PC-3 (cell line): ENCODE data around the gene SRRM2. TPM values are rescaled to one million over a fixed set of nuclear protein-coding genes. Genes with fewer than 3 reads are reported as not detected.

Experiments
- ATAC-seq: fragments of 200-7000 bp; cut with Tn5 transposase; 2 replicates; pipeline ENCODE4 v1.9.1; 2020; ENCODE audit warnings: mild to moderate bottlenecking, moderate library complexity
- BruUV-seq: library from RNA; stranded (reverse); fragments of 400-500 nt; replicated peaks from 2 replicates; lab custom pipeline; 2021; lab: Mats Ljungman, UMichigan
- CTCF ChIA-PET: fragments of 300-600 bp; sonication (Branson Sonifier 250); formaldehyde crosslinking; loops from one replicate; lab custom pipeline; 2022; ENCODE audit warnings: antibody characterized with exemption; lab: Charles Lee
- POLR2A ChIA-PET: fragments of 300-600 bp; sonication (Branson Sonifier 250); formaldehyde crosslinking; loops from one replicate; lab custom pipeline; 2022; ENCODE audit warnings: antibody characterized with exemption; ENCODE audit not compliant: unreplicated experiment; lab: Charles Lee
- DNase-seq: peaks from one replicate; pipeline ENCODE4 v3.0.0-alpha.2; 2015
- H2AFZ ChIP-seq: fragments of 300-600 bp; sonication (generic); 2 replicates; pipeline ENCODE4 v1.6.0; 2016; ENCODE audit warnings: antibody characterized with exemption, low read length
- H3F3A ChIP-seq: fragments of 300-600 bp; sonication (generic); one replicate; pipeline ENCODE4 v1.6.0; 2017; ENCODE audit warnings: antibody characterized with exemption, low read length, control low read depth, mild to moderate bottlenecking; ENCODE audit not compliant: unreplicated experiment
- H3K27ac ChIP-seq: fragments of 300-600 bp; sonication (generic); 2 replicates; pipeline ENCODE4 v1.5.1; 2016; ENCODE audit warnings: mild to moderate bottlenecking, low read length
- H3K27me3 ChIP-seq: fragments of 300-600 bp; sonication (generic); 2 replicates; pipeline ENCODE4 v1.6.1; 2016; ENCODE audit warnings: low read length, mixed read lengths
- H3K36me3 ChIP-seq: fragments of 300-600 bp; sonication (generic); 2 replicates; pipeline ENCODE4 v1.6.1; 2016; ENCODE audit warnings: low read depth, mixed run types, low read length, mixed read lengths
- H3K4me1 ChIP-seq: fragments of 300-600 bp; sonication (generic); 2 replicates; pipeline ENCODE4 v1.5.1; 2016; ENCODE audit warnings: low read length; ENCODE audit not compliant: insufficient read depth
- H3K4me2 ChIP-seq: fragments of 300-600 bp; sonication (generic); 2 replicates; pipeline ENCODE4 v1.6.0; 2016; ENCODE audit warnings: low read length
- H3K4me3 ChIP-seq: fragments of 300-600 bp; sonication (generic); 2 replicates; pipeline ENCODE4 v1.5.1; 2016; ENCODE audit warnings: mild to moderate bottlenecking, low read length, mixed read lengths
- H3K79me2 ChIP-seq: fragments of 300-600 bp; sonication (generic); 2 replicates; pipeline ENCODE4 v1.6.1; 2017; ENCODE audit warnings: low read length, mixed read lengths
- H3K9ac ChIP-seq: fragments of 300-600 bp; sonication (generic); 2 replicates; pipeline ENCODE4 v1.6.0; 2016; ENCODE audit warnings: mild to moderate bottlenecking, low read length
- H3K9me2 ChIP-seq: fragments of 300-600 bp; sonication (generic); replicated peaks from 2 replicates; pipeline ENCODE4 v1.6.1; 2016; ENCODE audit warnings: mixed run types, low read length, mixed read lengths
- H3K9me3 ChIP-seq: fragments of 300-600 bp; sonication (generic); 2 replicates; pipeline ENCODE4 v1.6.1; 2016; ENCODE audit warnings: low read length, mixed read lengths
- H4K20me1 ChIP-seq: fragments of 300-600 bp; sonication (generic); 2 replicates; pipeline ENCODE4 v1.6.1; 2016; ENCODE audit warnings: low read length, mixed read lengths
- CTCF ChIP-seq: fragments of 300-600 bp; sonication (generic); conservative IDR thresholded peaks from 2 replicates; pipeline ENCODE4 v1.5.1; 2017; ENCODE audit warnings: antibody characterized with exemption, low read depth, mild to moderate bottlenecking, low read length
- EZH2 ChIP-seq: fragments of 300-600 bp; sonication (generic); IDR thresholded peaks from one replicate; pipeline ENCODE4 v1.6.1; 2017; ENCODE audit warnings: antibody characterized with exemption, mild to moderate bottlenecking, low read length; ENCODE audit not compliant: unreplicated experiment
- EZH2phosphoT487 ChIP-seq: fragments of 300-600 bp; sonication (generic); IDR thresholded peaks from 2 replicates; pipeline ENCODE4 v1.6.1; 2018; ENCODE audit warnings: mild to moderate bottlenecking, antibody characterized with exemption, low read length, borderline replicate concordance
- intact Hi-C: fragments of 100-400 bp; cut with micrococcal nuclease; formaldehyde crosslinking; loops from 2 replicates; pipeline ENCODE4 v1.9.0; 2023
- total RNA-seq: library from RNA; depleted of rRNA; stranded (reverse); fragments of >200 nt; gene quantifications from 2 replicates; pipeline ENCODE4 v1.2.3, GENCODE V29; 2014

SRRM2 gene
- total RNA-seq, 1 experiment from 2014 or later, result 72.6 TPM

- intact Hi-C loops, result no loop called here
- Histone ChIP-seq H3K4me3 (no peak overlapping the region), H3K9me3 (no peaks in the 10 kb centered on the region), H3F3A (no peaks in the 10 kb centered on the region), H4K20me1 (no peaks in the 10 kb centered on the region), H3K79me2 (no peaks in the 10 kb centered on the region), H3K4me2 (no peak overlapping the region), H3K27ac (no peak overlapping the region), H3K9ac (no peak overlapping the region), H3K36me3 (no peaks in the 10 kb centered on the region), H3K27me3 (no peaks in the 10 kb centered on the region), H3K9me2 (no peaks in the 10 kb centered on the region), H2AFZ (no peak overlapping the region), H3K4me1 (no peaks in the 10 kb centered on the region)
- ATAC-seq, result no peak
- ChIA-PET CTCF (no interaction called here), POLR2A (no interaction called here)
- TF ChIP-seq EZH2phosphoT487 (no peak), CTCF (no peak), EZH2 (no peak)
- DNase-seq, result no peak
- no TSS peak for BruUV-seq
These were observed 12.6 kb upstream of the SRRM2 start for GRCh38 chr16:2739625-2740430.

GRCh38 chr16:2740476-2740875 is 12.0 kb upstream of the SRRM2 start:
- ChIA-PET CTCF (no interaction called here), POLR2A (no interaction called here)
- no peaks in the 10 kb centered on the region for H3K9me2 ChIP-seq
- H3K27me3 ChIP-seq, result no peaks in the 10 kb centered on the region
- no peaks in the 10 kb centered on the region for H3K4me1 ChIP-seq
- H3K9me3 ChIP-seq, result no peaks in the 10 kb centered on the region
- no TSS peak for BruUV-seq
- ATAC-seq (no peak), DNase-seq (no peak)
- intact Hi-C loops, result no loop called here
- H3K79me2 ChIP-seq, result no peaks in the 10 kb centered on the region
- TF ChIP-seq EZH2, result no peak
- no peak for TF ChIP-seq EZH2phosphoT487
- TF ChIP-seq CTCF, result no peak
- H3K9ac ChIP-seq, result no peak overlapping the region
- no peak overlapping the region for H3K4me2 ChIP-seq
- no peaks in the 10 kb centered on the region for H3F3A ChIP-seq
- H3K4me3 ChIP-seq, result no peak overlapping the region
- H3K36me3 ChIP-seq, result no peaks in the 10 kb centered on the region
- H2AFZ ChIP-seq, result no peak overlapping the region
- no peak overlapping the region for H3K27ac ChIP-seq
- no peaks in the 10 kb centered on the region for H4K20me1 ChIP-seq

GRCh38 chr16:2741168-2741567 is 11.3 kb upstream of the SRRM2 start:
- POLR2A ChIA-PET, result no interaction called here
- no peaks in the 10 kb centered on the region for H3K79me2 ChIP-seq

More at GRCh38 chr16:2741168-2741567, 11.3 kb upstream of the SRRM2 start:
- Histone ChIP-seq H3K4me2 (no peak overlapping the region), H3K9me2 (no peaks in the 10 kb centered on the region), H3K9me3 (no peaks in the 10 kb centered on the region), H2AFZ (no peak overlapping the region), H3K4me1 (no peaks in the 10 kb centered on the region), H3K9ac (no peak overlapping the region), H3K36me3 (no peaks in the 10 kb centered on the region), H3K27ac (no peak overlapping the region), H3F3A (no peaks in the 10 kb centered on the region), H4K20me1 (no peaks in the 10 kb centered on the region), H3K27me3 (no peaks in the 10 kb centered on the region), H3K4me3 (no peak overlapping the region)
- no peak for ATAC-seq
- intact Hi-C loops, result no loop called here
- no TSS peak for BruUV-seq
- TF ChIP-seq CTCF (no peak), EZH2phosphoT487 (no peak), EZH2 (no peak)
- CTCF ChIA-PET, result no interaction called here
- DNase-seq, result no peak
